IMR-90 (cell line): ENCODE data around the gene DGKZ. TPM values are rescaled to one million over a fixed set of nuclear protein-coding genes. Genes with fewer than 3 reads are reported as not detected.
A peak's percentile ranks its signal among the peaks of the same experiment; 100 is the strongest.

Source experiments
- ATAC-seq: fragments of 200-7000 bp; cut with Tn5 transposase; 2 replicates; pipeline ENCODE4 v1.9.1; 2020; ENCODE audit warnings: low read depth, mild to moderate bottlenecking, moderate library complexity
- BruUV-seq: library from RNA; stranded (reverse); fragments of 400-500 nt; replicated peaks from 2 replicates; lab custom pipeline; 2021; lab: Mats Ljungman, UMichigan
- CTCF ChIA-PET: fragments of 300-600 bp; formaldehyde crosslinking; extraction: SDS; loops from one replicate; lab custom pipeline; 2021; ENCODE audit warnings: antibody characterized with exemption; lab: Yijun Ruan, JAX
- POLR2A ChIA-PET: fragments of 300-600 bp; sonication (Branson Sonifier 250); formaldehyde crosslinking; loops from one replicate; lab custom pipeline; 2022; ENCODE audit warnings: antibody characterized with exemption; ENCODE audit not compliant: unreplicated experiment; lab: Charles Lee
- DNase-seq: peaks from one replicate; pipeline ENCODE4 v3.0.0; 2013
- H2AFZ ChIP-seq: replicated peaks from 2 replicates; pipeline ENCODE3; 2013; ENCODE audit warnings: low read length, mild to moderate bottlenecking; ENCODE audit not compliant: poor library complexity
- H2AK5ac ChIP-seq: 2 replicates; pipeline ENCODE4 v1.6.1; 2013; ENCODE audit warnings: low read depth, low read length, inconsistent platforms
- H2AK9ac ChIP-seq: replicated peaks from 2 replicates; pipeline ENCODE3; 2013; ENCODE audit warnings: mild to moderate bottlenecking, low read depth, low read length, moderate library complexity; ENCODE audit not compliant: poor library complexity
- H2BK120ac ChIP-seq: 2 replicates; pipeline ENCODE4 v1.6.1; 2013; ENCODE audit warnings: low read depth, low read length, inconsistent platforms
- H2BK15ac ChIP-seq: 3 replicates; pipeline ENCODE4 v1.6.1; 2013; ENCODE audit warnings: low read depth, low read length, inconsistent platforms
- H2BK20ac ChIP-seq: 2 replicates; pipeline ENCODE4 v1.6.1; 2013; ENCODE audit warnings: low read depth, mild to moderate bottlenecking, inconsistent platforms, low read length, moderate library complexity
- H2BK5ac ChIP-seq: 2 replicates; pipeline ENCODE4 v1.6.1; 2013; ENCODE audit warnings: mild to moderate bottlenecking, low read depth, low read length, inconsistent platforms; ENCODE audit not compliant: poor library complexity, severe bottlenecking
- H3K14ac ChIP-seq: replicated peaks from 2 replicates; pipeline ENCODE4 v1.6.1; 2013; ENCODE audit warnings: low read depth, low read length, inconsistent platforms
- H3K18ac ChIP-seq: 2 replicates; pipeline ENCODE4 v1.6.1; 2013; ENCODE audit warnings: low read depth, low read length, control low read depth
- H3K23ac ChIP-seq: 2 replicates; pipeline ENCODE4 v1.6.1; 2013; ENCODE audit warnings: low read depth, low read length, inconsistent platforms
- H3K27ac ChIP-seq: 2 replicates; pipeline ENCODE4 v1.5.1; 2013; ENCODE audit warnings: mild to moderate bottlenecking, control low read depth, low read length; ENCODE audit not compliant: insufficient read depth
- H3K27me3 ChIP-seq: 2 replicates; pipeline ENCODE4 v1.6.1; 2013; ENCODE audit warnings: low read length; ENCODE audit not compliant: control insufficient read depth, insufficient read depth
- H3K36me3 ChIP-seq: 2 replicates; pipeline ENCODE4 v1.6.1; 2013; ENCODE audit warnings: low read length, mixed read lengths; ENCODE audit not compliant: control insufficient read depth, insufficient read depth
- H3K4ac ChIP-seq: 2 replicates; pipeline ENCODE4 v1.6.1; 2013; ENCODE audit warnings: low read depth, low read length, inconsistent platforms
- H3K4me1 ChIP-seq: 2 replicates; pipeline ENCODE4 v1.6.1; 2013; ENCODE audit warnings: low read length, mixed read lengths; ENCODE audit not compliant: control insufficient read depth, insufficient read depth
- H3K4me2 ChIP-seq: 2 replicates; pipeline ENCODE4 v1.6.1; 2013; ENCODE audit warnings: low read depth, mild to moderate bottlenecking, control low read depth, low read length, moderate library complexity
- H3K4me3 ChIP-seq: 2 replicates; pipeline ENCODE4 v1.5.1; 2013; ENCODE audit warnings: low read depth, mild to moderate bottlenecking, control low read depth, low read length, moderate library complexity; ENCODE audit not compliant: insufficient read depth
- H3K56ac ChIP-seq: 2 replicates; pipeline ENCODE4 v1.6.1; 2013; ENCODE audit warnings: low read length, inconsistent platforms; ENCODE audit not compliant: insufficient read depth; ENCODE audit errors: extremely low read depth
- H3K79me1 ChIP-seq, 2 experiments: 2 replicates each; pipeline ENCODE4 v1.6.1; 2013; ENCODE audit warnings: low read length in 2 of 2, inconsistent platforms in 1 of 2, low read depth in 1 of 2
- H3K9ac ChIP-seq: 2 replicates; pipeline ENCODE4 v1.6.1; 2013; ENCODE audit warnings: low read depth, low read length, control low read depth
- H3K9me1 ChIP-seq: 2 replicates; pipeline ENCODE4 v1.6.1; 2013; ENCODE audit warnings: low read length, inconsistent platforms; ENCODE audit not compliant: insufficient read depth
- H3K9me3 ChIP-seq: 2 replicates; pipeline ENCODE4 v1.6.1; 2013; ENCODE audit warnings: low read length; ENCODE audit not compliant: control insufficient read depth, insufficient read depth
- H4K20me1 ChIP-seq: 2 replicates; pipeline ENCODE4 v1.6.1; 2013; ENCODE audit warnings: low read length, inconsistent platforms; ENCODE audit not compliant: insufficient read depth
- H4K5ac ChIP-seq: 2 replicates; pipeline ENCODE4 v1.6.1; 2013; ENCODE audit warnings: mild to moderate bottlenecking, low read depth, low read length, control low read depth
- H4K8ac ChIP-seq, 2 experiments: 2 replicates each; pipeline ENCODE4 v1.6.1; 2013; ENCODE audit warnings: low read depth in 2 of 2, low read length in 2 of 2, control low read depth in 1 of 2, inconsistent platforms in 1 of 2
- H4K91ac ChIP-seq: 2 replicates; pipeline ENCODE4 v1.6.1; 2013; ENCODE audit warnings: low read depth, low read length, inconsistent platforms; ENCODE audit not compliant: insufficient read depth
- BHLHE40 ChIP-seq: fragments of 150-350 bp; IDR thresholded peaks from 2 replicates; pipeline ENCODE4 v1.6.1; 2016; ENCODE audit warnings: mild to moderate bottlenecking, low read depth, low read length
- CHD1 ChIP-seq: IDR thresholded peaks from 2 replicates; pipeline ENCODE4 v1.6.1; 2012; ENCODE audit warnings: low read depth, low read length, improper control_type of control experiment
- FOS ChIP-seq: fragments of 150-350 bp; IDR thresholded peaks from 2 replicates; pipeline ENCODE4 v1.6.1; 2016; ENCODE audit warnings: low read depth, low read length
- RCOR1 ChIP-seq: IDR thresholded peaks from 2 replicates; pipeline ENCODE4 v1.6.1; 2012; ENCODE audit warnings: mild to moderate bottlenecking, low read length, improper control_type of control experiment; ENCODE audit not compliant: insufficient replicate concordance
- RFX5 ChIP-seq: IDR thresholded peaks from 2 replicates; pipeline ENCODE4 v1.8.0; 2012; ENCODE audit warnings: low read depth, mild to moderate bottlenecking, low read length, moderate library complexity
- WGBS, 2 experiments: methylation state at CpG; one replicate each; pipeline versions ENCODE4 v1.1.5 to v1.1.7; 2013; ENCODE audit warnings: missing lambda C conversion rate in 2 of 2; ENCODE audit not compliant: insufficient read length in 1 of 2; ENCODE audit errors: extremely low coverage in 2 of 2; 5-methylcytosine and 5-hydroxymethylcytosine counted together
- dilution Hi-C: fragments of 300-500 bp; cut with HindIII; formaldehyde crosslinking; loops from one replicate; pipeline ENCODE4 v1.14.3; 2018; ENCODE audit warnings: low sequenced_read_pairs; ENCODE audit not compliant: unreplicated experiment
- in situ Hi-C: fragments of 300-500 bp; cut with MboI; formaldehyde crosslinking; loops from 3 replicates; pipeline ENCODE4 v1.14.3; 2019; ENCODE audit warnings: low sequenced_read_pairs, inconsistent platforms, mixed read lengths
- intact Hi-C: fragments of 100-400 bp; cut with micrococcal nuclease; formaldehyde crosslinking; loops from 2 replicates; pipeline ENCODE4 v1.10.0; 2022
- polyA plus RNA-seq, 3 experiments: library from polyadenylated mRNA; depleted of rRNA; stranded (reverse); fragments of >200 nt; gene quantifications; 2 replicates each; pipeline ENCODE4 v1.2.3, GENCODE V29; 2012; ENCODE audit warnings: low replicate concordance in 1 of 3
- total RNA-seq: library from RNA; depleted of rRNA; stranded (reverse); fragments of >200 nt; gene quantifications from 2 replicates; pipeline ENCODE4 v1.2.3, GENCODE V29; 2012
- TF ChIP-seq, protein P1 (sequence below): fragments of 150-350 bp; IDR thresholded peaks from 2 replicates; pipeline ENCODE4 v1.6.1; 2017; ENCODE audit warnings: mild to moderate bottlenecking, antibody characterized with exemption, low read length, low read depth
- TF ChIP-seq, protein P2 (sequence below): fragments of 150-350 bp; IDR thresholded peaks from 2 replicates; pipeline ENCODE4 v1.6.1; 2016; ENCODE audit warnings: low read depth, mild to moderate bottlenecking, low read length, moderate library complexity, borderline replicate concordance

Gene DGKZ
- total and polyA plus RNA-seq, 2 of the 4 experiments (the other 2 are of a cell fraction) = 46.8 to 62.0 TPM

DNA sequence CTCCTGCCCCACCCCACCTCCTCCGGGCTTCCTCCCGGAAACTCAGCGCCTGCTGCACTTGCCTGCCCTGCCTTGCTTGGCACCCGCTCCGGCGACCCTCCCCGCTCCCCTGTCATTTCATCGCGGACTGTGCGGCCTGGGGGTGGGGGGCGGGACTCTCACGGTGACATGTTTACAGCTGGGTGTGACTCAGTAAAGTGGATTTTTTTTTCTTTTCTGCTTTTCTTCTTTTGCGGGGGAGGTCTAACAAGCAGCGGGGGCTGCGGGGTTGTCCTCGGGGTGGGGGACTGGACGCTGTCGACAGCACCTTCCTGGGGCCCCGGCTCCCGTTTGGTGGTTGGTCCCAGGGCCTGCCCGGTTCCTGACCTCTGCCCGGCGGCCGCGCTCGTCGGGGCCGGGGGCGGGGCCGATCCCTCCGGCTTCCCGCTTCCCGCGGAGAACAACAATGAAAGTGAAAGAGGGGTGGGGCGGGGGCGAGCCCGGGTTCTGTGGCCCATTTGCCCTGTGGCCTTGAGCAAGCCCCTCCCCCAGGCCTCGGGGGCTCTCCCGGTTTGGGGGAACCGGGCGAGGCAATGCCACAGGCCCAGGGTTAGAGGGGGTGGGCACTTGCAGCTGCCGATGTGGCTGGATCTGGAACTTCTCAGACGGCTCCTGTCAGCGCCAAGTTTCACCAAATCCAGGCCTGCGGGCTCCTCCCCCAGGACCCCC, 33.2 kb downstream of the DGKZ start:
- Histone ChIP-seq H2AK5ac (no peak overlapping the region; the same call in 1 of the 2 replicates), H2AFZ (peak overlapping the region; percentile 91), H2BK15ac (no peak overlapping the region; the same call in 2 of the 3 replicates), H4K5ac (peak overlapping the region; percentile 28; the same call in 1 of the 2 replicates), H3K9ac (peak overlapping the region; percentile 1; the same call in 1 of the 2 replicates), H3K4ac (peak overlapping the region; percentile 75), H4K20me1 (no peaks in the 10 kb centered on the region), H3K36me3 (peaks cover 11% of the 10 kb centered on the region), H3K56ac (no peak overlapping the region), H4K91ac (peak overlapping the region; percentile 55), H2BK20ac (no peak overlapping the region), H3K4me2 (peak overlapping the region; percentile 45), H2BK5ac (no peak overlapping the region), H3K18ac (peak overlapping the region; percentile 22; the same call in 1 of the 2 replicates), H4K8ac (peak overlapping the region in 1 of 2 experiments; percentile 75; a peak in 1 of 4 replicates), H3K79me1 (peaks cover 0 to 11% of the 10 kb centered on the region in 2 experiments; a peak in 2 of 4 replicates), H3K9me3 (no peaks in the 10 kb centered on the region), H2AK9ac (peak overlapping the region; percentile 80), H3K9me1 (0 out of 2 replicates have a peak, but pooled peaks cover 5% of the 10 kb centered on the region), H3K23ac (peak overlapping the region; percentile 61; the same call in 1 of the 2 replicates), H3K27ac (peak overlapping the region; percentile 0; the same call in 1 of the 2 replicates), H3K14ac (peak overlapping the region; percentile 71), H3K4me1 (peaks cover 8% of the 10 kb centered on the region), H2BK120ac (peak overlapping the region; percentile 56; the same call in 1 of the 2 replicates), H3K27me3 (no peaks in the 10 kb centered on the region), H3K4me3 (peak overlapping the region; percentile 33)
- 11% methylated on average over 3 of the region's 45 CpGs; no CpG with 5 or more reads in 1 of the 2 experiments for WGBS, 2 experiments
- ChIA-PET POLR2A (no interaction called here), CTCF (no interaction called here)
- in situ Hi-C loops = no loop called here
- no peak for TF ChIP-seq CHD1
- TF ChIP-seq, protein P1, sequence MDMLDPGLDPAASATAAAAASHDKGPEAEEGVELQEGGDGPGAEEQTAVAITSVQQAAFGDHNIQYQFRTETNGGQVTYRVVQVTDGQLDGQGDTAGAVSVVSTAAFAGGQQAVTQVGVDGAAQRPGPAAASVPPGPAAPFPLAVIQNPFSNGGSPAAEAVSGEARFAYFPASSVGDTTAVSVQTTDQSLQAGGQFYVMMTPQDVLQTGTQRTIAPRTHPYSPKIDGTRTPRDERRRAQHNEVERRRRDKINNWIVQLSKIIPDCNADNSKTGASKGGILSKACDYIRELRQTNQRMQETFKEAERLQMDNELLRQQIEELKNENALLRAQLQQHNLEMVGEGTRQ = no peak
- TF ChIP-seq, protein P2, sequence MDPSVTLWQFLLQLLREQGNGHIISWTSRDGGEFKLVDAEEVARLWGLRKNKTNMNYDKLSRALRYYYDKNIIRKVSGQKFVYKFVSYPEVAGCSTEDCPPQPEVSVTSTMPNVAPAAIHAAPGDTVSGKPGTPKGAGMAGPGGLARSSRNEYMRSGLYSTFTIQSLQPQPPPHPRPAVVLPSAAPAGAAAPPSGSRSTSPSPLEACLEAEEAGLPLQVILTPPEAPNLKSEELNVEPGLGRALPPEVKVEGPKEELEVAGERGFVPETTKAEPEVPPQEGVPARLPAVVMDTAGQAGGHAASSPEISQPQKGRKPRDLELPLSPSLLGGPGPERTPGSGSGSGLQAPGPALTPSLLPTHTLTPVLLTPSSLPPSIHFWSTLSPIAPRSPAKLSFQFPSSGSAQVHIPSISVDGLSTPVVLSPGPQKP = no peak
- TF ChIP-seq BHLHE40 = no peak
- no peak for TF ChIP-seq RCOR1
- no peak for TF ChIP-seq RFX5
- TF ChIP-seq FOS = no peak
- no peak for DNase-seq
- no TSS peak for BruUV-seq
- dilution Hi-C loops = no loop called here
- ATAC-seq = peak; percentile 49
- intact Hi-C loops = loop anchor here (1.0 to 10.0 kb wide), 2 partner anchors 32 to 304 kb away; no protein-coding TSS in a partner anchor
